NCI-H2227 (cell line): ENCODE measurements around the gene ASCC2.
"Not testable (repeated sequence)": the region's sequence is repeated elsewhere in the genome, so short reads cannot be mapped to it uniquely, and the experiment has no call there.

Experiments
- DNase-seq: peaks from one replicate; lab custom pipeline; 2025; ENCODE audit not compliant: unreplicated experiment; lab: John Stamatoyannopoulos, UW

The ASCC2 gene

GRCh38 chr22:29837741-29838598, at the start of gene ASCC2:
Gene ASCC2, minus strand, starts transcription at chr22:29838274. Its CDS starts 5,949 bp downstream, at chr22:29832325.
- peak; percentile 97 for DNase-seq

- DNase-seq: no peak
Measured at GRCh38 chr22:29887358-29887757, 49.3 kb upstream of the ASCC2 start.

DNA sequence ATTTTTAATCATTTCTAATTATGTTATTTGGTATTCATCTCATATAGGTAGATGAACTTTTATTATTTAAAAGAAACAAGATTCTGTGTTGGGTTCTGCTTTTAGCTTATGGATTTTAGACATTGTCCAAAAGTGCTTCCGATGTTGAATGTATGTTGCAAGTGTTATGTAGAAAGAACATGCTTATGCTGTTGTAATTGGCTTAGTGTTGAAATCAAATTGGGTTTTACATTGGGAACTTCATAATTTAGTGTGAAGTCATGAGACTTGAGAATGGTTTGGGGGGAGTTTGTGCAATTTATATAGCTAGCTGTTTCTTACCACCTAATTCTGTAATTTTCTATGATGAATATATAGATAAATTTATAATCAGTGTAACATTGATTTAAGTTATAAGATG, 48.5 kb upstream of the ASCC2 start:
- no peak for DNase-seq

DNA sequence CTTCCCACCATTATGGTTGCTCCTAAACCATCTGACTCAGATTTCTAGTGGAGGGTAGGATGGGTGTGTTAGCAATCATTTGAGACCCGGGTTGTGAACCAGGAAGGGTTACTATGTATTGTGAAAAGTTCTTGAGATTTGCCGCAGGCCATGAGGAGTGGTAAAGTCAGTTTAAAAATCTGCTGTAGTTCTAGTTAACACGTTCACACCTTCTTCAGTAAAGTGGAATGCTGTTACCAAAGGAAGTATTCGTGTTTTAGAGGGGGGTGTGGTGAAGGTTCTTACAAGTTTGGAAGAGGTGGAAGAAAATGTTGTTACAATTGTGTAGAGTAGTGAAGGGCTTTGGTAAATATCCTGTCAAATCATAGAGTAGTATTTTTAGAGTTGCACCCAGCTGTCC, 47.5 kb upstream of the ASCC2 start:
- DNase-seq: no peak

DNA sequence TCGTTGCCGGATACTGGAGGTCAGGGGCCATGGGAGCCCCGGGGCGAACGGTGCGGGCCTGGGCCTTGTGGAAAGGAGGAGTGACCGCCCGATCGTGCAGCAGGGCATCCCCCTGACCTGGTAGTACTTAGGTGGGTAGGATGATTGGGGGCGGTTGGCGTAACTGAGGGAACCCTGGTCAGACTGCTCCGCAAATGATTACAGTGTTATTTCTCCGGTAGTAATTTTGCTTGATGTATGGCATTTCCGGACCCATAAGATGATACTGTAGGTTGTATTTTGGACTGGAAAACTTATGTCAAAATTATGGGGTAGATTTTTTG, 45.7 kb upstream of the ASCC2 start:
- DNase-seq: no peak

DNA sequence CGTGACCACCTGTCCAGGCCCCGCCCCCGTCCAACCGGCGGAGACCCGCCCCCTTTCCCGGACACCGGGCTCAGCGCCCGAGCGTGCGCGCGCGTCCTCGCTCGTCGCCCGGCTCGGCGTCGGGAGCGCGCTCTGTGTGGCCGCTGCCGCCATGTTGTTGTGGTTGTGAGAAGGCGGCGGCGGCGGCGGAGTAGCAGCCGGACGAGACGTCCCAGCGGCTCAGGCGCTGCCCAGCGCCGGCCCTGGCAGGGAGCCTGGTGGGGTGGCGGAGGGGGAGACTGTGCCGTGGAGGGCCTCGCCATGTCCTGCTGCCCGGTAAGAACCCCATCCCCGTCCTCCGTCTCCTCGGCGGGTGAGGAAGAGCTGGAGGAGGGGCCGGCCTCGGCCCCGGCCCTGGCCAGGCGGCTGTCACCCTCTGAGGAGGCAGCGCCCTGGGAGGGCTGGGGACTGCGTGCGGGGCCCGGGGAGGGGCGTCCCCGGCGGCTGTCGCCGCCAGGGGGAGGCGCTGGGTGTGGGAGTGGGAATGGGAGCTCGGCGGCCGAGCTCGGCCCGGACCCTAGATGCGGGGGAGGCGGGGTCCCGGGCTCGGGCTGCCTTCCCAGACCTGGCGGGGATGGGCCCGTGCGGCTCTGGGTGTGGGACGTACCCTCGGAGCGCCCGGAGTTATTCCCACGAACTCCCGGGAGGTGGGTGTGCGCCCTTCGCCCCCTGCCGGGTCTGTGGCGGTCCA, 45.1 kb upstream of the ASCC2 start, which contains the start of gene MTMR3:
MTMR3 (plus strand) TSS at position 130 of the 730 bp plus-strand sequence. CDS start 87,886 bp downstream, outside the sequence.
- peak; percentile 93 for DNase-seq

DNA sequence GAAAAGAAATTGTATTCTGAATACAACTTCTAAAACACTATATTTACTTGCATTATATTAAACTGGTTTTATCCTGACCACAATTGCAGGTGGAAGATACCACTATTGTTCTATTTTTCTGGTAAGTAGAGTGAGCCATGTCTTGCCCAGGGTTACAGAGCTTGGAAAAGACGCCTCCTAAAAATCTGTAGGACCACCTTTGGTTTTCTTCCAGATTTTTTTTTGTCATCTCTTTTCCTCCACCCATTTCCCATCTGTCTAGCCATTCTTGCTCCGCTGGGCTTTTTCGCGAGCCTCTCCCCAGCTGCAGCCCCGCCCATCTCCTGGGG, 44.6 kb upstream of the ASCC2 start:
- no peak for DNase-seq

DNA sequence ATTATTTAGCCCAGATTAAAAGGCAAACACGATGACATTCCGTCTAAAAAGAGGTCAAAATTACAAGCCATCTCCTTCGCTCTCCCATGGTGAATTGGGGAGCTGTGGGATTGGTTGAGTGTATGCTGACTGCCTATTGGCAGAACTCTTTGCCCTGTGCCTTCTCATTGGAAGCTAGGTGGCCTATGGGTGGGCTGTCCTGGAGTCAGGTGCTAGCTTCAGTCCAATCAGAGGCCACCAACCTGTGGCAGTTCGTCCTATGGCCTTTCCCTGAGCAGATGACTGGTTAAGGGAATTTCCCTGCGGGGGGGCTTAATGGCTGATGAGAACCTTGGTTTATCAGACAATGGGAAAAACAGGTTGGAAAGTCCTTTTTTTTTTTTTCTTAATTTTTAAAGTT, 41.7 kb upstream of the ASCC2 start:
- DNase-seq: no peak

- DNase-seq: no peak
Measured at GRCh38 chr22:29877620-29878019, 39.5 kb upstream of the ASCC2 start.

GRCh38 chr22:29873943-29874342, 35.9 kb upstream of the ASCC2 start:
- DNase-seq: no peak

GRCh38 chr22:29872989-29873388, 34.9 kb upstream of the ASCC2 start:
- no peak for DNase-seq

DNA sequence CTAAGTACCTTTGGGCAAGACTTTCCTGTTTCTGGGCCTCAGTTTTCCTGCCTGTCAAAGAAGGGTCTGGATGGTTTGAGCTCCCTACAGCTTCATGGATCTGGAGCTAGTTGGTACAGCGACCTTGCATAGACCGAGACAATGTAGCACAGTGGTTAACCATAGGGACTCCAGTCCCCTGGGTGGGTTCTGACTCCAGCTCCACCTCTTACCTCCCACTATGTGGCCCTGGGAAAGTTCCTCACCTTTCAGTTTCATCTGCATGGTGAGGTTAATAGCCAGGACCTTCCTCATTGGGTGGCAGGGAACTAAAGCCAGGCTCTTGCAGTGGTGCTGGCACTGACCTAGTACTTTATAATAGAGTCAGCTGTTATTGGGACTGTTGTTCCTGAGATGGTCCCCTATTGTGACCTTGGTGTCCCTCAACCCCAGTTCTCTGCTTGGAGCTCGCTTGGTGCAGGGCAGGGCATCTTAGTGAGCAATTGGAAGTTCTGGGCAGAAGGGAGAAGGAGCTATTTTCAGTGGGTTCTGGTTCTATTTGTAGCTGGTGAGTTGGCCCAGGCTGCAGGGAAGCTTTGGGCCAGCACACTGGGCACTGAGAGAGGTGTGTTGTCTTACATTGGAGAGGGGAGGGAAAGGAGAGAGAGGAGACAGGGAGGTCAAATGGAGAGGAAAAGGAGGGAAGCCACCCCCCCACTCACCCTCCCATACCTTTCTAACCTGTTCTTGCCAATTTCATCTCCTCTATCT, 34.2 kb upstream of the ASCC2 start:
- peak; percentile 29 for DNase-seq

DNA sequence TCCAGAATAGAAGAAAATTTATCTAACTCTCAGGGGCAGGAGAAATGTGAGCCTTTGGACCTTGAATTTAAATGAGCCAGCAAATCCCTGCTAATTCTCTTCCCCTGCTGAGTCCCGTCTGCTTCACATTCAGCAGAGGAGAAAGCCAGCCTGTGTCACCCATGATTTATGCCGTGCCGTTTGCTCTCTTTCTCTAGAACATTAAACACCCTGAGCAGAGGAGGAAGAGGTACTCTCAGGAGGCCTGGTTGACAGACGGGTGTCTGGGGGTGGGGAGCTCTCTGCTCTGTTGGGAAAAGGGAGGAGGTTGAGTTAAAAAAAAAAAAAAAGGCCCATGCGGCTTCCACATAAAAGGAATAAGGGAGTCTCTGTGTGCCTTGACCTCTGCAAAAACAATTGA, 33.6 kb upstream of the ASCC2 start:
- DNase-seq: peak; percentile 54

DNA sequence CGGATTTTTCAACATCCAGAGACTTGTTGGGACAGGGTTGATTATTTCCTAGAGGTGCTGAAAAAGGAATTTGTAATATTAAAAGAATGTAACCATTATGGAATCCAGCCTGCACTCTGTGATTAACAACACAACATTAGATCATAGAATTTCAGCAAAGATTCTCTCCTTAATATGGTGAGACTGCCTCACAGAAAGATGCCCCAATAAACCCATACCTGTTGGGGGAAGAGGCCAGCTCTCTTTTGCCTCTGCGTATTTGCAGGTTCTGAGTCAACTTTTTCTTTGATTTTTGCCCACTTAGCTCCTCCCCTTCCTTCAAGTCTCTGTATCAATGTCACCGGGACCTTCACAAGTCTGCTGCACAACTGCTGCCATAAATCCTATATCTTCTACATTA, 32.5 kb upstream of the ASCC2 start:
- DNase-seq: no peak

GRCh38 chr22:29867851-29868250, 29.8 kb upstream of the ASCC2 start:
- no peak for DNase-seq

DNA sequence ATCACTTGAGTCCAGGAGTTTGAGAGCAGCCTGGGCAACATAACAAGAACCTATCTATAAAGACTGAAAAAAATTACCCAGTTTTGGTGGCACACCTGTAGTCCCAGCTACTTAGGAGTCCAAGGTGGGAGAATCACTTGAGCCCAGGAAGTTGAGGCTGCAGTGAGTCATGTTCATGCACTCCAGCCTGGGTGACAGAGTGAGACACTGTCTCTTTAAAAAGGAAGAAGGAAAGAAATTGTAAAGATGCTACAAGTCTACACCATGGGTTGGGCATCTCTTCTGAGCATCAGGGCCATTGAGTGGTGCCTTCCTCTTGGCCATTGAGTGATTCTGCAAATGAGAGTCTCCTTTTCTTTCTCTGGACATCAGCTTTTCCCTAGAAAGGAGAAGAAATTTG, 29.2 kb upstream of the ASCC2 start:
- DNase-seq: no peak

DNA sequence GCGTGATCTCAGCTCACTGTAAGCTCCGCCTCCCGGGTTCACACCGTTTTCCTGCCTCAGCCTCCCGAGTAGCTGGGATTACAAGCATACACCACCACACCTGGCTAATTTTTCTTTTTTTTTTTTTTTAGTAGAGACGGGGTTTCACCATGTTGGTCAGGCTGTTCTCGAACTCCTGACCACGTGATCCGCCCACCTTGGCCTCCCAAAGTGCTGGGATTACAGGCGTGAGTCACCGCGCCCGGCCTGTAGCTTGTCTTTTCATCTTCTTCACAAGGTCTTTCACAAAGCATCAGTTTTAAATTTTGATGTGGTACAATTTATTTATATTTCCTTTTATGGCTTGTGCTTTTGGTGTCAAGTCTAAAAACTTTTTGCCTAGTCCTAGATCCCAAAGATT, 27.5 kb upstream of the ASCC2 start:
- DNase-seq: not testable (repeated sequence)

GRCh38 chr22:29861672-29862297, 23.7 kb upstream of the ASCC2 start:
- DNase-seq: peak; percentile 6

DNA sequence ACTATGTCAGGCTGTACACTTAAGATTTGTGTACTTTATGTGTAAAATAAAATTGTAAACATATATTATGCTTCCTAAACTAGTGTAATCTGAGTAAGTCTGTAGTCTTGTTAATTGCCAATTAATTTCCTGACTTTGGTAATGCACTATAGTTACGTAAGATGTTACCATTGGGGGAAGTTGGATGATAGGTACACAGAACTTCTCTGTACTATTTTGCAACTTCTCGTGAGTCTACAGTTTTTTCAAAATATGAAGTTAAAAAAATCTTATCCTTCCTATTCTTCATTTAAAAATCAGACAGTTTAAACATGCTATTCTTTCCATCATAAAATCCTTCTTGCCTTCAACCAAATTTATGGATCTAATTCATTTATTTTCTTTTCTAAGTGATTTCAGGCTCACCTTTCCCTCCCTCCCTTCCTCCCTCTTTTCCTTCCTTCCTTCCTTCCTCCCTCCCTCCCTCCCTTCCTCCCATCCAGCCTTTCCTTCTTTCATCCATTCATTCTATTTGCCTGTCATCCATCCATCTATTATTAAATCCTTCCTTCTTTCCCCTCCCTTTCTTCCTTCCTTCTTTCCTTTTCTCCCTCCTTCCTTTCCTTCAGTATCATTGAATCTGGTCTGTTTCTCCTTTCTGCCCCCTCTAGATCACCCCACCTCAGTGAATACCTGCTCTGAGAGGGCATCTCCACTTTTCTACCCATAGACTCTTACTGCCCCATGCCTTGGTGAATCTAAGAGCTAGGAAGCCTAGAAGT, 22.1 kb upstream of the ASCC2 start:
- DNase-seq: no peak

GRCh38 chr22:29859030-29859429, 21.0 kb upstream of the ASCC2 start:
- not testable (repeated sequence) for DNase-seq

DNA sequence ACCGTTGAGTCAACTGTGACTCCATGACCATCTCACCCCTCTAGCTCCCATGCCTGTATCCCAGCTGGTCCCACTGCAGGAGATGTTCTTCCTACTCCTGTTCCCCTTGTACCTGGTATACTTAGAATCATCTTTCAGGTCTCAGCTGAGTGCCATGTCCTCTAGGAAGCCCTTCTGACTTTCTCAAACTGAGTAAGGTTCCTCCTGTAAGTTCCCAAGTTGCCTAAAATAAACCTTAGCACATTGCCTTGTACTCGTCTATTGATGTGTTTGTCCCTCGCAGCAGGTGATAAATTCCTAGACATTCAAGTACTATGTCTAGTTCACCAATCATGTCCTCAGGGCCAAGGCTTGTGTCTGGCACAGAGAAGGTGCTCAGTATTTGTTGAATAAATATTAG, 18.4 kb upstream of the ASCC2 start:
- DNase-seq: no peak
